H9 (cell line): ENCODE results near the gene UNC5A. TPM values are rescaled to one million over a fixed set of nuclear protein-coding genes. Genes with fewer than 3 reads are reported as not detected.

ENCODE experiments used
- DNase-seq: peaks from one replicate; pipeline ENCODE4 v3.0.0-alpha.2; 2017
- H2AFZ ChIP-seq: one replicate; pipeline ENCODE4 v1.6.1; 2013; ENCODE audit warnings: mild to moderate bottlenecking, low read length, control low read depth, moderate library complexity
- H2AK5ac ChIP-seq: 2 replicates; pipeline ENCODE4 v1.6.1; 2013; ENCODE audit warnings: low read length, control low read depth, mixed read lengths; ENCODE audit not compliant: insufficient read length
- H2BK120ac ChIP-seq: one replicate; pipeline ENCODE4 v1.6.1; 2013; ENCODE audit warnings: low read depth, mild to moderate bottlenecking, low read length, control low read depth, inconsistent platforms; ENCODE audit not compliant: poor library complexity, severe bottlenecking
- H2BK12ac ChIP-seq: 2 replicates; pipeline ENCODE4 v1.6.1; 2013; ENCODE audit warnings: low read length, control low read depth, mixed read lengths, low read depth; ENCODE audit not compliant: insufficient read length
- H2BK15ac ChIP-seq: 2 replicates; pipeline ENCODE4 v1.6.1; 2013; ENCODE audit warnings: low read depth, low read length, control low read depth
- H2BK20ac ChIP-seq: one replicate; pipeline ENCODE4 v1.6.1; 2013; ENCODE audit warnings: low read depth, mild to moderate bottlenecking, low read length, control low read depth, inconsistent platforms; ENCODE audit not compliant: poor library complexity, severe bottlenecking
- H2BK5ac ChIP-seq: 2 replicates; pipeline ENCODE4 v1.6.1; 2013; ENCODE audit warnings: low read length, control low read depth, mixed read lengths; ENCODE audit not compliant: insufficient read length
- H3K14ac ChIP-seq: 2 replicates; pipeline ENCODE4 v1.6.1; 2013; ENCODE audit warnings: low read length, control low read depth; ENCODE audit not compliant: insufficient read depth
- H3K18ac ChIP-seq: 2 replicates; pipeline ENCODE4 v1.6.1; 2013; ENCODE audit warnings: low read depth, mild to moderate bottlenecking, mixed read lengths, low read length, control low read depth; ENCODE audit not compliant: insufficient read length
- H3K23ac ChIP-seq: 2 replicates; pipeline ENCODE4 v1.6.1; 2013; ENCODE audit warnings: low read length, control low read depth, mixed read lengths, low read depth; ENCODE audit not compliant: insufficient read length
- H3K23me2 ChIP-seq: 2 replicates; pipeline ENCODE4 v1.6.1; 2013; ENCODE audit warnings: low read depth, mild to moderate bottlenecking, mixed read lengths, low read length, control low read depth; ENCODE audit not compliant: insufficient read length, poor library complexity, severe bottlenecking
- H3K27ac ChIP-seq: 2 replicates; pipeline ENCODE4 v1.5.1; 2013; ENCODE audit warnings: low read length, control low read depth, mixed read lengths, low read depth; ENCODE audit not compliant: insufficient read length
- H3K27me3 ChIP-seq: 2 replicates; pipeline ENCODE4 v1.6.1; 2013; ENCODE audit warnings: low read length, control low read depth, inconsistent platforms; ENCODE audit not compliant: insufficient read depth
- H3K4ac ChIP-seq: 2 replicates; pipeline ENCODE4 v1.6.1; 2013; ENCODE audit warnings: low read depth, mild to moderate bottlenecking, control low read depth, inconsistent platforms, low read length, moderate library complexity
- H3K4me1 ChIP-seq: 2 replicates; pipeline ENCODE4 v1.6.1; 2013; ENCODE audit warnings: low read length, control low read depth, inconsistent platforms; ENCODE audit not compliant: insufficient read depth
- H3K4me2 ChIP-seq: 2 replicates; pipeline ENCODE4 v1.6.1; 2013; ENCODE audit warnings: low read length, control low read depth, mixed read lengths; ENCODE audit not compliant: insufficient read length, insufficient read depth
- H3K56ac ChIP-seq: 2 replicates; pipeline ENCODE4 v1.6.1; 2013; ENCODE audit warnings: low read depth, mild to moderate bottlenecking, mixed read lengths, low read length, control low read depth; ENCODE audit not compliant: insufficient read length
- H3K79me1 ChIP-seq: 2 replicates; pipeline ENCODE4 v1.6.1; 2013; ENCODE audit warnings: low read depth, mild to moderate bottlenecking, moderate library complexity, low read length, control low read depth, inconsistent platforms; ENCODE audit not compliant: insufficient read depth, poor library complexity, severe bottlenecking
- H3K79me2 ChIP-seq: 2 replicates; pipeline ENCODE4 v1.6.1; 2013; ENCODE audit warnings: low read length, control low read depth, inconsistent platforms; ENCODE audit not compliant: insufficient read depth
- H3K9ac ChIP-seq: 2 replicates; pipeline ENCODE4 v1.6.1; 2013; ENCODE audit warnings: low read length, control low read depth, mixed read lengths; ENCODE audit not compliant: insufficient read length; ENCODE audit errors: extremely low read depth
- H3K9me3 ChIP-seq: one replicate; pipeline ENCODE4 v1.6.1; 2013; ENCODE audit warnings: low read depth, low read length, inconsistent platforms; ENCODE audit not compliant: control insufficient read depth
- H3T11ph ChIP-seq: one replicate; pipeline ENCODE4 v1.6.1; 2013; ENCODE audit warnings: mild to moderate bottlenecking, low read length, control low read depth, inconsistent platforms
- H4K20me1 ChIP-seq: one replicate; pipeline ENCODE4 v1.6.1; 2013; ENCODE audit not compliant: control insufficient read depth, insufficient read length, insufficient read depth
- H4K5ac ChIP-seq: 2 replicates; pipeline ENCODE4 v1.6.1; 2013; ENCODE audit warnings: low read depth, mild to moderate bottlenecking, mixed read lengths, low read length, control low read depth; ENCODE audit not compliant: insufficient read length
- H4K8ac ChIP-seq: replicated peaks from 2 replicates; pipeline ENCODE4 v1.6.1; 2013; ENCODE audit warnings: low read length, control low read depth, mixed read lengths, low read depth; ENCODE audit not compliant: insufficient read length
- H4K91ac ChIP-seq: 2 replicates; pipeline ENCODE4 v1.6.1; 2013; ENCODE audit warnings: low read depth, mild to moderate bottlenecking, moderate library complexity, mixed read lengths, low read length, control low read depth; ENCODE audit not compliant: insufficient read length
- H3K27ac Mint-ChIP-seq, 3 experiments: 2 replicates in 2 of 3; 3 replicates in 1 of 3; pipeline ENCODE4 v1.8.0; 2020 to 2021; ENCODE audit warnings: mixed read lengths in 3 of 3, mild to moderate bottlenecking in 1 of 3, moderate library complexity in 1 of 3
- H3K27me3 Mint-ChIP-seq: 2 replicates; pipeline ENCODE4 v1.8.0; 2021; ENCODE audit warnings: low read depth, mild to moderate bottlenecking, moderate library complexity, mixed read lengths
- H3K36me3 Mint-ChIP-seq, 3 experiments: 2 replicates in 2 of 3; 3 replicates in 1 of 3; pipeline ENCODE4 v1.8.0; 2020 to 2021; ENCODE audit warnings: low read depth in 3 of 3, mixed read lengths in 3 of 3; ENCODE audit not compliant: insufficient read depth in 1 of 3
- H3K4me1 Mint-ChIP-seq, 2 experiments: 2 replicates each; pipeline ENCODE4 v1.8.0; 2020; ENCODE audit warnings: mixed read lengths in 2 of 2
- H3K4me3 Mint-ChIP-seq, 2 experiments: 2 replicates in 1 of 2; 3 replicates in 1 of 2; pipeline ENCODE4 v1.8.0; 2020 to 2021; ENCODE audit warnings: mild to moderate bottlenecking in 2 of 2, mixed read lengths in 2 of 2, moderate library complexity in 1 of 2
- H3K9me3 Mint-ChIP-seq, 2 experiments: 2 replicates in 1 of 2; 3 replicates in 1 of 2; pipeline ENCODE4 v1.8.0; 2020; ENCODE audit warnings: mild to moderate bottlenecking in 2 of 2, mixed read lengths in 2 of 2, moderate library complexity in 1 of 2
- CTCF ChIP-seq: fragments of 200-600 bp; sonication (generic); conservative IDR thresholded peaks from 3 replicates; pipeline ENCODE4 v1.8.0; 2021; ENCODE audit warnings: antibody characterized with exemption, mild to moderate bottlenecking
- WGBS: extraction: QIAGEN DNeasy Blood & Tissue Kit; methylation state at CpG from one replicate; pipeline ENCODE4 v1.1.7; 2013; ENCODE audit warnings: missing lambda C conversion rate, low lambda C conversion rate, mixed read lengths; ENCODE audit not compliant: insufficient read length; ENCODE audit errors: extremely low coverage; 5-methylcytosine and 5-hydroxymethylcytosine counted together
- total RNA-seq: library from RNA; stranded (reverse); gene quantifications from 2 replicates; pipeline ENCODE4 v1.2.1, GENCODE V29; 2021

Gene UNC5A
- total RNA-seq, 1 experiment from 2014 or later: 4.4 TPM

GRCh38 chr5:176793343-176793699, 17.0 kb upstream of the UNC5A start:
- Histone ChIP-seq H3K56ac (no peak overlapping the region), H3K18ac (no peak overlapping the region), H2BK20ac (no peak overlapping the region), H3K79me1 (no peaks in the 10 kb centered on the region), H4K20me1 (no peaks in the 10 kb centered on the region), H2BK15ac (no peak overlapping the region), H2AK5ac (no peak overlapping the region), H3K4me1 (peaks cover 2% of the 10 kb centered on the region; the same call in 1 of the 2 replicates), H3K23me2 (no peaks in the 10 kb centered on the region), H3K27ac (no peak overlapping the region), H4K8ac (no peak overlapping the region), H2BK120ac (no peak overlapping the region), H3K4ac (no peak overlapping the region), H3K14ac (no peak overlapping the region; the same call in 1 of the 2 replicates), H3K79me2 (no peaks in the 10 kb centered on the region), H2AFZ (no peak overlapping the region), H2BK12ac (no peak overlapping the region), H3K9me3 (no peaks in the 10 kb centered on the region), H4K91ac (no peak overlapping the region), H3K23ac (no peak overlapping the region), H3T11ph (no peak overlapping the region), H4K5ac (no peak overlapping the region), H3K4me2 (no peak overlapping the region), H3K9ac (no peak overlapping the region), H3K27me3 (no peaks in the 10 kb centered on the region; the same call in 1 of the 2 replicates), H2BK5ac (no peak overlapping the region)
- no peak overlapping the region for H3K27ac Mint-ChIP-seq
- TF ChIP-seq CTCF: no peak
- no peaks in the 10 kb centered on the region for H3K9me3 Mint-ChIP-seq
- no peaks in the 10 kb centered on the region for H3K36me3 Mint-ChIP-seq
- H3K27me3 Mint-ChIP-seq: peaks cover 35% of the 10 kb centered on the region
- no CpG with 5 or more reads among the region's 9 CpGs for WGBS
- DNase-seq: peak; percentile 74
- no peak overlapping the region for H3K4me3 Mint-ChIP-seq
- H3K4me1 Mint-ChIP-seq: peaks cover 31 to 47% of the 10 kb centered on the region in 2 experiments
